OCI-LY7 (cell line): ENCODE results near the gene TM9SF4. TPM values are rescaled to one million over a fixed set of nuclear protein-coding genes. Genes with fewer than 3 reads are reported as not detected.

Experiments
- BruUV-seq: library from RNA; stranded (reverse); fragments of 400-500 nt; replicated peaks from 2 replicates; lab custom pipeline; 2021; lab: Mats Ljungman, UMichigan
- CTCF ChIA-PET: fragments of 300-600 bp; sonication (Branson Sonifier 250); formaldehyde crosslinking; loops from one replicate; lab custom pipeline; 2022; ENCODE audit warnings: antibody characterized with exemption; ENCODE audit not compliant: unreplicated experiment; lab: Charles Lee
- POLR2A ChIA-PET: fragments of 300-600 bp; sonication (Branson Sonifier 250); formaldehyde crosslinking; loops from one replicate; lab custom pipeline; 2022; ENCODE audit warnings: antibody characterized with exemption; lab: Charles Lee
- DNase-seq: peaks from one replicate; pipeline ENCODE4 v3.0.0-alpha.2; 2015; ENCODE audit warnings: low spot score
- H2AFZ ChIP-seq: fragments of 200-600 bp; sonication (generic), shearing (Covaris generic); 2 replicates; pipeline ENCODE4 v1.6.1; 2014; ENCODE audit warnings: mild to moderate bottlenecking, antibody characterized with exemption, low read length, moderate library complexity
- H3K27ac ChIP-seq: fragments of 200-600 bp; sonication (generic); 2 replicates; pipeline ENCODE4 v1.5.1; 2014; ENCODE audit warnings: mixed run types, low read depth, mild to moderate bottlenecking, moderate library complexity, low read length, inconsistent platforms; ENCODE audit not compliant: poor library complexity, severe bottlenecking
- H3K36me3 ChIP-seq: fragments of 200-600 bp; sonication (generic); 2 replicates; pipeline ENCODE4 v1.6.1; 2014; ENCODE audit warnings: mild to moderate bottlenecking, antibody characterized with exemption, low read length, moderate library complexity, mixed read lengths; ENCODE audit not compliant: insufficient read depth
- H3K4me1 ChIP-seq: fragments of 200-600 bp; sonication (generic); 2 replicates; pipeline ENCODE4 v1.5.1; 2014; ENCODE audit warnings: mild to moderate bottlenecking, low read length; ENCODE audit not compliant: insufficient read depth, poor library complexity, severe bottlenecking
- H3K4me2 ChIP-seq: fragments of 200-600 bp; sonication (generic); 2 replicates; pipeline ENCODE4 v1.6.1; 2014; ENCODE audit warnings: mild to moderate bottlenecking, low read length
- H3K4me3 ChIP-seq: fragments of 200-600 bp; sonication (generic); 2 replicates; pipeline ENCODE4 v1.5.1; 2014; ENCODE audit warnings: mild to moderate bottlenecking, low read depth, low read length; ENCODE audit not compliant: poor library complexity, severe bottlenecking
- H3K79me2 ChIP-seq: fragments of 200-600 bp; sonication (generic); 2 replicates; pipeline ENCODE4 v1.6.1; 2016; ENCODE audit warnings: low read depth, mild to moderate bottlenecking, low read length, moderate library complexity, mixed read lengths; ENCODE audit not compliant: insufficient read depth
- H3K9me2 ChIP-seq: fragments of 200-600 bp; sonication (generic); 2 replicates; pipeline ENCODE4 v1.6.1; 2016; ENCODE audit warnings: mild to moderate bottlenecking, low read length, mixed read lengths; ENCODE audit not compliant: insufficient read depth
- H3K9me3 ChIP-seq: fragments of 200-600 bp; sonication (generic); 2 replicates; pipeline ENCODE4 v1.6.1; 2014; ENCODE audit warnings: mild to moderate bottlenecking, mixed run types, low read length, mixed read lengths
- H4K20me1 ChIP-seq: fragments of 200-600 bp; sonication (generic); 2 replicates; pipeline ENCODE4 v1.6.1; 2014; ENCODE audit warnings: mild to moderate bottlenecking, antibody characterized with exemption, low read length, moderate library complexity, mixed read lengths; ENCODE audit not compliant: insufficient read depth
- EZH2phosphoT487 ChIP-seq: fragments of 200-600 bp; sonication (generic); IDR thresholded peaks from 2 replicates; pipeline ENCODE4 v1.6.1; 2018; ENCODE audit warnings: low read depth, borderline replicate concordance, mild to moderate bottlenecking, mixed run types, antibody characterized with exemption, low read length, moderate library complexity, mixed read lengths
- intact Hi-C: fragments of 100-400 bp; cut with micrococcal nuclease; formaldehyde crosslinking; loops from one replicate; pipeline ENCODE4 v1.10.0; 2022; ENCODE audit not compliant: unreplicated experiment
- total RNA-seq, 2 experiments: library from RNA; depleted of rRNA in 1 of 2; stranded (reverse); fragments of >200 nt in 1 of 2; shearing (Covaris generic) in 1 of 2; gene quantifications; 2 replicates each; pipeline ENCODE4 v1.2.3, GENCODE V29; 2014 to 2022
- TF ChIP-seq, protein P1 (sequence below): fragments of 200-600 bp; sonication (generic); conservative IDR thresholded peaks from 2 replicates; pipeline ENCODE4 v1.5.1; 2014; ENCODE audit warnings: mild to moderate bottlenecking, antibody characterized with exemption, low read length, moderate library complexity, mixed read lengths

Gene TM9SF4
- total RNA-seq, 2 experiments from 2014 or later = 20.8 to 38.9 TPM

GRCh38 chr20:32201977-32202363, 92.5 kb downstream of the TM9SF4 start:
- ChIA-PET CTCF (no interaction called here), POLR2A (interaction anchor here (0.9 kb wide), 1 partner anchor 75 kb away, joined by 3 read pairs; no protein-coding TSS in a partner anchor)
- Histone ChIP-seq H3K36me3 (peaks cover 85% of the 10 kb centered on the region), H3K4me1 (peaks cover 29% of the 10 kb centered on the region), H3K79me2 (peaks cover 86% of the 10 kb centered on the region), H3K9me3 (no peaks in the 10 kb centered on the region), H2AFZ (no peak overlapping the region), H3K27ac (no peak overlapping the region), H3K4me3 (no peak overlapping the region), H4K20me1 (peaks cover 28% of the 10 kb centered on the region; the same call in 1 of the 2 replicates), H3K4me2 (no peak overlapping the region), H3K9me2 (no peaks in the 10 kb centered on the region)
- intact Hi-C loops = no loop called here
- TF ChIP-seq, protein P1, sequence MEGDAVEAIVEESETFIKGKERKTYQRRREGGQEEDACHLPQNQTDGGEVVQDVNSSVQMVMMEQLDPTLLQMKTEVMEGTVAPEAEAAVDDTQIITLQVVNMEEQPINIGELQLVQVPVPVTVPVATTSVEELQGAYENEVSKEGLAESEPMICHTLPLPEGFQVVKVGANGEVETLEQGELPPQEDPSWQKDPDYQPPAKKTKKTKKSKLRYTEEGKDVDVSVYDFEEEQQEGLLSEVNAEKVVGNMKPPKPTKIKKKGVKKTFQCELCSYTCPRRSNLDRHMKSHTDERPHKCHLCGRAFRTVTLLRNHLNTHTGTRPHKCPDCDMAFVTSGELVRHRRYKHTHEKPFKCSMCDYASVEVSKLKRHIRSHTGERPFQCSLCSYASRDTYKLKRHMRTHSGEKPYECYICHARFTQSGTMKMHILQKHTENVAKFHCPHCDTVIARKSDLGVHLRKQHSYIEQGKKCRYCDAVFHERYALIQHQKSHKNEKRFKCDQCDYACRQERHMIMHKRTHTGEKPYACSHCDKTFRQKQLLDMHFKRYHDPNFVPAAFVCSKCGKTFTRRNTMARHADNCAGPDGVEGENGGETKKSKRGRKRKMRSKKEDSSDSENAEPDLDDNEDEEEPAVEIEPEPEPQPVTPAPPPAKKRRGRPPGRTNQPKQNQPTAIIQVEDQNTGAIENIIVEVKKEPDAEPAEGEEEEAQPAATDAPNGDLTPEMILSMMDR = no peak
- TF ChIP-seq EZH2phosphoT487 = no peak
- no peak for DNase-seq
- no TSS peak for BruUV-seq

DNA sequence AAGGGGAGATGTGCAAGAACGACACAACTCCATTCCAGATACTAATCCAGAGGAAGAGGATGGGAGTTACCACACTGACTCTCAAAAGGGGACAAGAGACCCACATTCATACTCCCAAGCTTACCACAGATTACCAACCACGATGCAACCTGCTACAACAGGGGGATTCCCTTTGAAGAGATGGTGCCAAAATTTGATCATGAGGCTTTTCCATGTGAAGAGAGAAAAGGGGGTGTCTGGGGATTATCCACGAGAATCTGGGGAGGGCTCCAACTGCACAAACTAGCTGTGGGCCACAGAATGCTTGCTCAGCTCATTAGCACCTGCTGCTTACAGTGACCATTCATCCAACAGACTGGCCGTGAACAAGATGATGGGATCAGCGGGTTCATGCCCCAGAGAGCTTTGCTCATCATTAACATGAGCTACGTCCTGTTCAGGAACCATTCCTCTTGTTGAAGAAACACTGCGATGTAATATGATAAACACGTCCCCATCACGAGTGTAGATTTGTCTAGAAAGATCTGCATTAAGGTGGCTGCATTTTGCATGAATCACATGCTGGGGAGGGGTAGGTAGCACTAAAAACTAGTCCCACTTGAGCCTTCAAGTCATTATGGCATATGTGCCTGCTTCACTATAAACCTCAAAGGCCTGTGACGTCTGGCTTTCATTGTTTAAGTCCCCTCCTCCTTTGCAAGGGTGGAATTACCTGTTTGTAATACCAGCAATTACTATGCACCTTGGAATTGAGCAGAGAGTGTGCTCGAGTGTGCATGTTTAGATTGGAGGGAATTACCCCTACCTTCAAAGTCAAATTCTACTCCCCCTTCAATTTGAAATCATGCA, 94.1 kb downstream of the TM9SF4 start:
- Histone ChIP-seq H4K20me1 (peaks cover 28% of the 10 kb centered on the region; the same call in 1 of the 2 replicates), H3K9me3 (no peaks in the 10 kb centered on the region), H3K9me2 (no peaks in the 10 kb centered on the region), H2AFZ (no peak overlapping the region), H3K36me3 (peaks cover 72% of the 10 kb centered on the region), H3K27ac (no peak overlapping the region), H3K4me3 (no peak overlapping the region), H3K79me2 (peaks cover 94% of the 10 kb centered on the region), H3K4me1 (peaks cover 31% of the 10 kb centered on the region), H3K4me2 (peak overlapping the region; percentile 100; the same call in 1 of the 2 replicates)
- TF ChIP-seq, protein P1 = no peak
- TF ChIP-seq EZH2phosphoT487 = no peak
- ChIA-PET POLR2A (interaction anchor here (0.6 kb wide), 1 partner anchor 81 kb away, joined by 5 read pairs; no protein-coding TSS in a partner anchor), CTCF (no interaction called here)
- intact Hi-C loops = no loop called here
- no TSS peak for BruUV-seq
- DNase-seq = no peak
